GM15510 (cell line): ENCODE data around the gene NPHP4.

Experiments used
- POLR2A ChIP-seq: IDR thresholded peaks from 3 replicates; pipeline ENCODE4 v1.6.1; 2011; ENCODE audit warnings: borderline replicate concordance; ENCODE audit not compliant: insufficient read length; ENCODE audit errors: extremely low read depth

NPHP4 gene

DNA sequence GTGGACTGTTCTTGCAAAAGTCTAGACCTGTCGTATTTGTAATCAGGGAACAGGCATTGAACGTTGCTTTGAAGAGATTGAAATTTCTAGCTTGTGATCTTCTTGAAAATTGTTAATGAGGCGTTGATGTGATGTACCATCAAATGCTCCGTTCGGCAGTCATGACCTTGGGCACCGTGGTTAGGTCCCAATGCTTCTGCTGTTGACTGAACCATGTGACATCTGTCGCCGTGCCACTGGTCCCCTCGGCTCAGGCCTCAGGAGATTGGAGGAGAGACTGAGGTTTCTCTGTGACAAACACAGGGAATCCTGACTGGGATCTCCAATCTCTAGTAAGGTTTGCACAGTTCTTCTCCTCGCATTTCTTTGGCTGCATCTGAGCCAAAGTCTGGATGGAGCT, 35.4 kb upstream of the NPHP4 start:
- no peak for TF ChIP-seq POLR2A

DNA sequence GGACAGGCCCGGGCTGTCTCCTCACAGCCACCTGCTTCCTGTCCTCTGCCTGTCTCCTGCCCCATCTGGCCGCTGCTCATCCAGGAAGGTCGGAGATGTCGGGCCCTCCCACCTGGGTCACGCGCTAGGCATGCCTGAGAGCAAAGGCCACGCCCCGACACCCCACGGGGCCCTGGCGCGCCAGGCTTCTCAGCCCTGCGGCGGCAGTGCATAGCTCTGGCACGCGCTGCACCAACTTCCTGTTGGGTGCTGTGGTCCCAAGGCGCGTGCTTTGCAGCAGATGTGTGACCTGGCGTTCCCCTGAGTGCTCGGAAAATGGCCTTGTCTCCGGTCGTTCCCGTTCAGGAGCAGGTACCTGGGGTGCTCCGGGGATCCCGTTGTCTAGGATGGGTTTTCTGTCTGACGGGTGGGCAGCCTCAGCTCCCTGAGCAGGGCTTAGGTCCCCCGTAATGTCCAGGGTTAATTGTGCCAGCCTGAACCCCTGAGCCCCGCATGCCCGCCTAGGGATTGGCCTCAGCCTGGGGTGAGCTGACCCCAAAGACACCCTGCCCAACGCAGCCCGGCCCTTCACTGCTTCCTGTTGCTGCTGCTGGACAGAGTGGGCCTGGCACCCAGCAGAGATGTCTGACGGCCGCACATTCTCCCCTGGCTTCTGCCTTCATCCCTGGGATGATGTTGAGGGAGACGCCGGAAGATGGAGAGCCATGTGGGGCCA, 34.0 kb upstream of the NPHP4 start:
- peak; percentile 91 for TF ChIP-seq POLR2A

DNA sequence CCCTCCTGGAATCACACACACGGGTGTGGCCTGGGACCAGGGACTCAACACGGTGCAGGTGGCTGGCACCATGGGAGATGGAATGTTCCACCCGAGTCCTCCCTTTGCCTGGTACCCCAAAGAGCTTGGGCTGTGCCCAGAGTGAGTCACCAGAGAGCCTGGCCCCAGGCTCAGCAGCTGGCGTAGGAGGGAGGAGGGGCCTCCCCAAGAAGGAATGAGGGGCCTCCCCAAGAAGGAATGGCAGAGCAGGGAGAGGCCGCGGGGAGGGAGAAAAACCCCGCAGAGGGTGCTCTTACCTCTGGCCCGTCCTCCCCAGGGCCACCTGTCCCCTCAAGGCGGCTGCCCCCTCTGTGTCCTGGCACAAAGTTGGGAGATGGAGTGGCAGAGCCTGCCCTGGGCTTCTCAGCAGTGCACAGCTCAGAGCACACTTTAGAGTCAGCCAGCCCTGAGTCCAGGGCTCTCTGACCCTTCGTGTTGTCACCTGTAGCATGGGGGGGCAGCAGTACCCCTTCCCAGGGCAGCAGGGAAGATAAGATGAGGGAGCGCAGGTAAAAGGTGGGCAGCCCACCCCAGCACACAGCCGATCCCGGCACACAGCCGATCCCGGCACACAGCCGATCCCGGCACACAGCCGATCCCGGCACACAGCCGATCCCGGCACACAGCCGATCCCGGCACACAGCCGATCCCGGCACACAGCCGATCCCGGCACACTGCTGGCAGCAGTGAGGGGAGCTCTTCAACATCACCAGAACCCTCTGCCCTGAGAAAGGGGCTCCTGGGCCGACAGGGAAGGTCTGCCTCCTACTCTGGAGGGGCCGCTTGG, 33.3 kb upstream of the NPHP4 start:
- TF ChIP-seq POLR2A, result no peak

DNA sequence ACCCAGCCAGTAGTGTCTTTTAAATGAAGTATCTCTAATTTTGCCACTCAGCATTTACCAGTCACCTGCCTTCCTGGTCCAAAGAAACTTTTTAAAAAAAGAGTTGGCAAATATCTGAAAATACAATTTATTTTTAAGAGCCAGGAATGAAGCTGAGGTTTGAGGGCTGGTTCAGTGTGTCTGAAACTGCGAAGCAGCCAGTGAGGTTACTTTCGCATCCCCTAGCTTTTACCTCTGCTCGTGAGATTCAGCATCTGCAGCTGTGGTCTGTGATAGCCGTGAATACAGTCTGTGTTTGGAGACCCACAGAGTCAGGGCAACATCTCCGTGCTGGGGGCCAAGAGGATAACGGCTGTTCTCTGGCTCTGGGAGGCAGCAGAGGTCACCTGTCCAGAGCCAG, 32.2 kb upstream of the NPHP4 start:
- TF ChIP-seq POLR2A, result no peak

DNA sequence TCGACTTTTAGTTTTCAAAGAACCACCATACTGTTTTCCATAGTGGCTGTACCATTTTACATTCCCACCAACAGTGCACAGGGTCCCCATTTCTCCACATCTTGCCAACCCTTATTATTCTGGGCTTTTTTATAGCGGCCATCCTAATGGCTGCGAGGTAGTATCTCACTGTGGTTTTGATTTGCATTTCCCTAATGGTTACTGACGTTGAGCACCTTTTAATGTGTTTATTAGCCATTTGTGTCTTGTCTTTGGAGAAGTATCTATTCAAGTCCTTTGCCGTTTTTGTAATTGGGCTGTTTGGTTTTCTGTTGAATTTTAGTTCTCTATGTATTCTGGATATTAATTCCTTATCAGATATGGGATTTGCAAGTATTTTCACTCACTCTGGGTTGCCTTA, 31.1 kb upstream of the NPHP4 start:
- no peak for TF ChIP-seq POLR2A

DNA sequence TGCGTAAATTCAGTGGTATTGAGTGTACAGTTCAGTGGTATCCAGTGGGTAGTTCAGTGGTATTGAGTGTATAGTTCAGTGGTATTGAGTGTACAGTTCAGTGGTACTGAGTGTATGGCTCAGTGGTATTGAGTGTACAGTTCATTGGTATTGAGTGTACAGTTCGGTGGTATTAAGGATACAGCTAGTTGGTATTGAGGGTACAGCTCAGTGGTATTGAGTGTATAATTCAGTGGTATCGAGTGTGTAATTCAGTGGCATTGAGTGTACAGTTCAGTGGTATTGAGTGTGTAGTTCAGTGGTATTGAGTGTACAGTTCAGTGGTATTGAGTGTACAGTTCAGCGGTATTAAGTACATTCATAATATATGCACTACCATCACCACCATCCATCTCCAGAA, 30.0 kb upstream of the NPHP4 start:
- no peak for TF ChIP-seq POLR2A

DNA sequence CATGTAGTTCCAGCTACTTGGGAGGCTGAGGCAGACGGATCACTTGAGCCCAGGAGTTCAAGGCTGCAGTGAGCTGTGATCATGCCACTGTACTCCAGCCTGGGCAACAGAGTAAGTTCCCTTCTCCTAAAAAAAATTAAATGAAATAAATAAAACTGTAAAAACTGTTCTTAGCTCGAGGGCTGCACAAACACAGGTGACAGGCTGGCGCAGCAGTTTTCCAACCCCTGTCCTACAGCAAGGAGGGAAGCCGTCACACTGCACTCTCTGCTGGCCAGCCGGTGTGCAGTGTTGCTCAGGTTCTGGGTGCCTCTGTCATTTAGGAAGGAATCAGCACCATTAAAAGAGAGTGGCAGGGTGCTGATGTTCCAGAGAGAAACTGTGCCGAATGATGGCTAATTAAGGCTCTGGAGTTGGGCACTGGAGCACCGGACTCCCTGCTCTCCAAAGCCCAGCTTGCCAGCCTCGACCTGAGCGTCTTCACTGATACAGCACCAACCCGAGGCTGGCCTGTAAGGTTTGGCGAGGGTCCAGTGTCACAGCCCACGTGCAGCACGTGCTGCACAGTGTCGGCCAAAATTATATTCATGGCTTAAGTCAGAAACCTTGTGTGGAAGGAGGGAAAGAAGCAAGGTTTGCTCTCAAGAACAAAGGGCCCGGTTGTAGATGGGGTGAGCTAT, 27.1 kb upstream of the NPHP4 start:
- no peak for TF ChIP-seq POLR2A

DNA sequence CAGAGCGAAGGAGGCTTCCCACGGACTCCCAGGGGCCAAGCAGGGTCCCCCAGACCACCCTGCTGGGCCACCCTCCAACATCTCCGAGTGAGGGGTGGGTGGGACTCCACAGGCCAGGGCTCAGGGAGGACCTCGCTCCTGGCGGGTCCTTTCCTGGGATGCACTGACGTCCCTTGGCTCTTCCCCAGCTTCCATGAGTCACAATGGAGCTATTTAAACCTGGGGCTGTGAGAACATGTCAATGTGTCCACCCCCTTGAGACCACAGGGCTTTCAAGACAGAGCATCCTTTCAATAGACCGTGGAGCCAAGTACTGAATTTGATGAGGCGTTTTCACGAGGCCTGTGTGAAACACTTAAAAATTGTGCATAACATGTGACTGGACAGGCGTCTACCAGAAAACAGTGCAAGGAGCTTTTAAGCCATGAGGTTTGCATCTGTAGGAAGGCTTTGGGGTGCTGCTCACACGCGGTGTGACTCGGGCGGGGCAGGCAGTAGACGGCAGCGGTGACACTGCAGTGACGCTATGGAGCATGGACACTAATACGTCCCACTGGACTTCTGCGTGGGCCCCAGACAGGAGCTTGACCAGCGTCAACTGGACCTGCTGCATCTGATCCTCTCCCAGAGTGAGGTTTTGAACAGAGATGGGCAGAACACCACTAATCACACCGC, 24.1 kb upstream of the NPHP4 start:
- TF ChIP-seq POLR2A, result no peak

DNA sequence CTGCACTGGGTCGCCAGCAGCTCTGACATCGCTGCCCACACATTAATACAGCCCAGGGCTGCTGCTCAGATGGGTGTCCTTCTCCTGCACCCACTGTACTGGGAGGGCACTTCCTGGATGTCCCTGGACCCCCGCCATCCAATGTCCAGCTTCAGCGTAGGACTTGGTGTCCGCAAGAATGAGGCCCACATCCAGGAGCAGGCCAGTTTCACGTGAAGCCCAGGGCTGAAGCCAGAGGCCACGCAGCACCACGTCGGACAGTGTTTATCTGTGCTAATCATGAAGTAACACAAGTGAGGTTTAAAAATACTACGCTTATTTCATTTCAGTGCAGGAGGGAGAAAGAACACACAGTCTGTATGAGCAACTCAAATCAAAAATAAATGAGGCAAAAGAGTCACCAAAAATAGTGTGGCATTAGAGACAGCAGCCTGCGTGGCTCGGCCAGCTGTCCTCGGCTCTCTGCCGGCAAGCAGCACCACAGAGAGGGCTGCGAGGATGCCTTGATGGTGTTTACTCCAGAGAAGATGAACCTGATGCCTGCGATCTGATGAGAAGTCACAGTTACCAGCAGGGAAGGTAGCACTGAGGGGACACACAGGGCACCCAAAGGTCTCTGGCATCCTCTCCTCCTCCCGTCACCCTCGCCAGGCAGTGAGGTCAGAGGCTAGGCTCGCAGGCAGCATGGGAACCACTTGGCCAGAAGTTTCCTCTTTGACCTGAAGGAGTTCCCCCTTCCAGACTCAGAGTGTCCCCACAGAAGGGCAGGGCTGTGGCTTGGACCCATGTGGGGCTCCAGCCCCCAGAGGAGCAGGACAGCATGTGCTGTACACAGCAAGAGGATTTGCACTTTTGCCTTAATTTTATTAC, 22.1 kb upstream of the NPHP4 start:
- TF ChIP-seq POLR2A, result no peak

DNA sequence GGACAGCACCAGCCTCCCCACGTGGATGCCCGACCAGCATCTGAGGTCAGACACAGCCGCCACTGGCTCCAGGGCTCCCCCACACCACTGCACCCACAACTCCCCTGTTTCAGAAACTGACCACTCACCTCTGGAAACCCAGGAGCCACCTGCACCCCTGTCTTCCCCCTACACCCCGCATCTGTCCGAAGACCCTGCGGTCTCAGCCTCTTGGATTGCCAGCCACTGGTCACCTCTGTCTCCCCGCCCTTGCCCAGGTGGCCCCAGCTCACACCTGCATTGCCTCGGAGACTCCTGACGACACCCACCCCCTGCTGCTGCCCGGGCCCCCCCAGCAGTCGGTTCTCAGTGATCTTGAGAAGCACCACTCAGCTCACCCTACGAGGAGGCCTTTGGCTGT, 21.3 kb upstream of the NPHP4 start:
- TF ChIP-seq POLR2A, result no peak

DNA sequence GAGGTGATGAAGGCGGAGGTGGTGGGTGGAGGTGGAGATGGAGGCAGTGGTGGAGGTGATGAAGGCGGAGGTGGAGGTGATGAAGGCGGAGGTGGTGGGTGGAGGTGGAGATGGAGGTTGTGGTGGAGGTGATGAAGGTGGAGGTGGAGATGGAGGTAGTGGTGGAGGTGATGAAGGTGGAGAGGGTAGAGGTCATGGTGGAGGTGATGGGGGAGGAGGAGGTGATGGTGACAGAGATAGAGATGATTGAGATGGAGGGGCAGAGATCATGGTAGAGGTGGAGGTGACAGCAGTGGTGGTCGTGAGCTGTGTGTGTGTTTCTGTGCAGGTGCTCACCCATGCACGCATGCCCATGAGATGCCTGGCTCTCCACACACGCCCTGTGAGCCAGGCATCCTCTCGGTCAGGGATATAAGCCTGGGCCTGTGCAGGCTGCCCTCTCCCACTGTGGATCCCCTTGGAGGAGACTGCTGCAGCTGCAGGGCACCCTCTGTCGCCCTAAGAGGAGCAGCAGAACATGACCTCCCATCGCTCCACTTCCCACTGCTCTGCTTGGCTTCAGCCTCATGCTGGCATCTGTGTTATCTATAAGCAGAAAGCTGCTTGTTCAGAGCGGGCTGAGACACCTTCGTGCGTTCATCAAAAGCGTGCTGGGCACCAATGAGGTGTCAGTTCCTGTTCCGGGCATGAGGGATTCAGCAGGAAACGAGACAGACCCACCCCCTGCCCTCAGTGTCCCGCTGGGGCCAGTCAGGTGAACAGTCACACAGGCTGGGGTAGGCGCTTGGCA, 20.5 kb upstream of the NPHP4 start:
- no peak for TF ChIP-seq POLR2A

DNA sequence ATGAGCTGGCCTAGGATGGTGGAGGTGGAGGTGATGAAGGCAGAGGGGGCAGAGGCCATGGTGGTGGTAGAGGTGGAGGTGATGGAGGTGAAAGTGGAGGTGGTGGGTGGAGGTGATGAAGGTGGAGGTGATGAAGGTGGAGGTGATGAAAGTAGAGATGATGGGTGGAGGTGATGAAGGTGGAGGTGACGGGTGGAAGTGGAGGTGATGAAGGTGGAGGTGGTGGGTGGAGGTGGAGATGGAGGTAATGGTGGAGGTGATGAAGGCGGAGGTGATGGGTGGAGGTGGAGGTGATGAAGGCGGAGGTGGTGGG, 19.7 kb upstream of the NPHP4 start:
- TF ChIP-seq POLR2A, result no peak

DNA sequence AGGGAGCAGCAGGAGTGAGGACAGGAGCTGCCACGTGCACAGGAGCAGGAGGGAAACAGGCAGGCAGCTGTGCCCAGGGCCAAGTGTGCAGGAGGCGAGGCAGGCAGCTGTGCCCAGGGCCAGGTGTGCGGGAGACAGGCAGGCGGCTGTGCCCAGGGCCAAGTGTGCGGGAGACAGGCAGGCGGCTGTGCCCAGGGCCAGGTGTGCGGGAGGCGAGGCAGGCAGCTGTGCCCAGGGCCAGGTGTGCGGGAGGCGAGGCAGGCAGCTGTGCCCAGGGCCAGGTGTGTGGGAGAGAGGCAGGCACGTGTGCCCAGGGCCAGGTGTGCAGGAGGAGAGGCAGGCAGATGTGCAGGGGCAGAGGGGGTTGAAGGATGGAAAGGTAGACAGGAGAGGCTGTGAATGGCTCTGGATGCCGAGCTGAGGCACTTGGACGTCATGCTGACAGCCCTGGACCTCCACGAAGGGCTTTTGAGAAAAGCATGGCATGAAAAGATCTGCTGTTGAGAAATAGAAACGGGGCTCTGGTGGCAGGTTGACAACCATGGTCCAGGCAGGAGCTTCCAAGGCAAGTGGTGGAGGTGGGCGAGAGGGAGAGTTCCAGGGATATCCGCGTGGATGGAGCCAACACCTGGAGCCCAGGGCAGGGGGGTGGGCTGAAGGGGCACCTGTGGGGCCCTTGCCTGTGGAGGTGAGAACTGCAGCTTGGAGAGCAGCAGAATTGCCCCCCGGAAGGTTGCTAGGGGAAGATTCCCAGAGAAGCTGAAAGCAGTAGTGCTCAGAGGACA, 19.1 kb upstream of the NPHP4 start:
- TF ChIP-seq POLR2A, result no peak

DNA sequence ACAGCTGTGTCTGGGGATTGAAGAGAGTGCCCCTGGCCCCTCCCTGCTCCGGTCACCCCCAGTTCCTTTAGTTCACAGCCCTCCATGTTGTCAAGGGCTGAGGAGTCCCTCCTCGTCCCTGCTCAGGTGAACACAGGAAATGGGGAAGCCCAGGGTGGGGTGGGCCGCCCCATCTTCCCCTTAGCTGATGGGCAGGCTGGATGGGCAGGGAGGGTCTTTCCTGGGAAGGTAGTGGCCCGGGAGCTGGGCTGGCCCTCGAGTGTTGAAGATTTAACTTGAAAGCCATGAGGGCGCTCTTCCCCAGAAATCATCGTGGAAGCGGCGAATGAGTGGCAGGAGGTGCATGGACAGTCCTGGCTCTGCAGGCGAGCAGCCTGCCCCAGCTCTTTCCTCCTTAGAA, 18.3 kb upstream of the NPHP4 start:
- no peak for TF ChIP-seq POLR2A
